Neuronal stem cell (in vitro differentiated cells): ENCODE data around the gene FBXL13.
"Not testable (repeated sequence)": the region's sequence is repeated elsewhere in the genome, so short reads cannot be mapped to it uniquely, and the experiment has no call there.

Source experiments
- DNase-seq: peaks from one replicate; pipeline ENCODE4 v3.0.0-alpha.2; 2013; ENCODE audit warnings: low spot score
- H2AFZ ChIP-seq: one replicate; pipeline ENCODE4 v1.6.1; 2013; ENCODE audit warnings: mild to moderate bottlenecking, low read length, inconsistent platforms
- H2AK5ac ChIP-seq: 2 replicates; pipeline ENCODE4 v1.6.1; 2013; ENCODE audit warnings: low read depth, mild to moderate bottlenecking, inconsistent platforms, low read length, moderate library complexity, mixed read lengths
- H2BK120ac ChIP-seq: 2 replicates; pipeline ENCODE4 v1.6.1; 2013; ENCODE audit warnings: low read depth, mild to moderate bottlenecking, inconsistent platforms, low read length, moderate library complexity, mixed read lengths
- H2BK12ac ChIP-seq: one replicate; pipeline ENCODE4 v1.6.1; 2013; ENCODE audit warnings: low read length, inconsistent platforms
- H2BK15ac ChIP-seq: 2 replicates; pipeline ENCODE4 v1.6.1; 2013; ENCODE audit warnings: mild to moderate bottlenecking, low read length, inconsistent platforms, mixed read lengths
- H2BK5ac ChIP-seq: one replicate; pipeline ENCODE4 v1.6.1; 2013; ENCODE audit warnings: inconsistent platforms, mild to moderate bottlenecking, low read length, moderate library complexity
- H3K14ac ChIP-seq: one replicate; pipeline ENCODE4 v1.6.1; 2013; ENCODE audit warnings: low read length, inconsistent platforms
- H3K18ac ChIP-seq: 2 replicates; pipeline ENCODE4 v1.6.1; 2013; ENCODE audit warnings: low read length, inconsistent platforms
- H3K23ac ChIP-seq: 2 replicates; pipeline ENCODE4 v1.6.1; 2013; ENCODE audit warnings: low read depth, mild to moderate bottlenecking, mixed read lengths, low read length, inconsistent platforms; ENCODE audit not compliant: poor library complexity
- H3K27ac ChIP-seq: replicated peaks from 3 replicates; pipeline ENCODE4 v1.5.1; 2013; ENCODE audit warnings: low read length, inconsistent platforms
- H3K27me3 ChIP-seq, 3 experiments: 2 replicates each; pipeline ENCODE4 v1.6.1; 2013; ENCODE audit warnings: low read length in 3 of 3, mild to moderate bottlenecking in 2 of 3, inconsistent platforms in 1 of 3, low read depth in 1 of 3, mixed read lengths in 1 of 3, moderate library complexity in 1 of 3; ENCODE audit not compliant: control insufficient read depth in 3 of 3, insufficient read depth in 3 of 3
- H3K36me3 ChIP-seq, 2 donors: replicated peaks in 1 of 2; 2 replicates each; pipeline ENCODE4 v1.6.1; 2013; ENCODE audit warnings: low read length in 2 of 2; ENCODE audit not compliant: control insufficient read depth in 2 of 2, insufficient read depth in 2 of 2
- H3K4ac ChIP-seq: 2 replicates; pipeline ENCODE4 v1.6.1; 2013; ENCODE audit warnings: inconsistent platforms, mild to moderate bottlenecking, low read length, moderate library complexity
- H3K4me1 ChIP-seq, 2 donors: 1 replicate in 1 of 2; 2 replicates in 1 of 2; pipeline ENCODE4 v1.6.1; 2013; ENCODE audit warnings: low read length in 2 of 2, low read depth in 1 of 2; ENCODE audit not compliant: control insufficient read depth in 2 of 2, insufficient read depth in 1 of 2
- H3K4me2 ChIP-seq: one replicate; pipeline ENCODE4 v1.6.1; 2013; ENCODE audit warnings: mild to moderate bottlenecking, low read length, inconsistent platforms; ENCODE audit not compliant: insufficient read depth, poor library complexity, severe bottlenecking
- H3K4me3 ChIP-seq, 2 donors: 2 replicates each; pipeline ENCODE4 v1.5.1; 2013; ENCODE audit warnings: low read length in 2 of 2, mild to moderate bottlenecking in 2 of 2, inconsistent platforms in 1 of 2, moderate library complexity in 1 of 2
- H3K79me1 ChIP-seq: one replicate; pipeline ENCODE4 v1.6.1; 2013; ENCODE audit warnings: low read depth, mild to moderate bottlenecking, inconsistent platforms, low read length, moderate library complexity
- H3K9ac ChIP-seq: one replicate; pipeline ENCODE4 v1.6.1; 2013; ENCODE audit warnings: mild to moderate bottlenecking, low read depth, low read length, inconsistent platforms; ENCODE audit not compliant: poor library complexity
- H3K9me3 ChIP-seq, 2 donors: replicated peaks in 1 of 2; 2 replicates each; pipeline versions ENCODE3 to v1.6.1; 2013; ENCODE audit warnings: low read length in 2 of 2, mild to moderate bottlenecking in 2 of 2, inconsistent platforms in 1 of 2, low read depth in 1 of 2, mixed read lengths in 1 of 2, moderate library complexity in 1 of 2; ENCODE audit not compliant: control insufficient read depth in 2 of 2, insufficient read depth in 1 of 2
- H4K8ac ChIP-seq: one replicate; pipeline ENCODE4 v1.6.1; 2013; ENCODE audit warnings: low read depth, mild to moderate bottlenecking, inconsistent platforms, low read length, moderate library complexity
- H4K91ac ChIP-seq: one replicate; pipeline ENCODE4 v1.6.1; 2013; ENCODE audit warnings: low read length, low read depth, mild to moderate bottlenecking, inconsistent platforms; ENCODE audit not compliant: poor library complexity
- WGBS, 2 donors: extraction: QIAGEN DNeasy Blood & Tissue Kit; methylation state at CpG; one replicate each; pipeline ENCODE4 v1.1.7; 2013; ENCODE audit warnings: missing lambda C conversion rate in 2 of 2, mixed read lengths in 1 of 2; ENCODE audit not compliant: insufficient read length in 2 of 2, insufficient replicate concordance in 1 of 2; ENCODE audit errors: extremely low coverage in 2 of 2; 5-methylcytosine and 5-hydroxymethylcytosine counted together

Gene FBXL13

DNA sequence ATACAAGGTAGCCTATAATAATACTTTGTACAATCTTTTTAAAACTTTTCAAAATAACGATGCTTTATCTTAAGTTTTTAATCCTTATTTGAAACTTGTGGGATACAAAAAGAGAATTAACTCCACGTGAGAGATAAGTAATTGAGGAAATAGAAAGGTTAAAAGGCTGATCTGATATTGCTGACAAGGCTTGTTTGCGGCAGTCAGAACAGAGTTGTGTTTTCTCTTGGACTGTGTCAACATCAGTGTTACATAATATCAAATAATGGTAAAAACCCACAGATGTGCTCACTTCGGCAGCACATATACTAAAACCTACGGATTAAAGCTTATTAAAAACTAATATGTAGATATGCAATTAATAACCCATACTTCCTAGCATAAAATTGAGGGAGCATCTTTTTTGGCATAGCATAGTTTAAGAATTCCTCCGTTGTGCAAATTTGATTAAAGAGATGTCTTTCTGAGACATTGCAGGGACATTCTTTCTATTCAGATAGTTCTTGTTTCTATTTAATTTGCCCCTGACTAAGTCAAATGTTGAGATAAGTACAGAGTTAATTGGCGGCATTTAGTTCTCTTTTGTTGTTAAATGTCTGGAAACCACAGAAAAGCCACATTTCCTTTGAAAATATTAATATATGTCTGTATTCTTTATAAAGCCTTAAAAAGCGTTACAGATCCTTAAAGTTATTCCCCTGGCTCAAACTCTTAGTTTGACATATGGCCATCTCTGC lies 262.5 kb downstream of the FBXL13 start:
- peaks cover 0 to 4% of the 10 kb centered on the region in 2 donors for H3K36me3 ChIP-seq
- H2BK12ac ChIP-seq, result no peak overlapping the region
- no peak overlapping the region for H2AFZ ChIP-seq
- H3K4me3 ChIP-seq, result no peak overlapping the region
- no peaks in the 10 kb centered on the region for H3K27me3 ChIP-seq
- no peak overlapping the region for H4K8ac ChIP-seq
- H2AK5ac ChIP-seq, result no peak overlapping the region
- no peak overlapping the region for H3K27ac ChIP-seq
- no peak overlapping the region for H2BK5ac ChIP-seq
- no peaks in the 10 kb centered on the region for H3K79me1 ChIP-seq
- H3K9ac ChIP-seq, result no peak overlapping the region
- no CpG with 5 or more reads among the region's 8 CpGs for WGBS, 2 donors
- no peak overlapping the region for H3K14ac ChIP-seq
- no peak for DNase-seq
- no peaks in the 10 kb centered on the region for H3K9me3 ChIP-seq
- no peak overlapping the region for H2BK120ac ChIP-seq
- no peak overlapping the region for H2BK15ac ChIP-seq
- H4K91ac ChIP-seq, result no peak overlapping the region
- H3K18ac ChIP-seq, result no peak overlapping the region
- H3K4me2 ChIP-seq, result no peak overlapping the region
- no peaks in the 10 kb centered on the region for H3K4me1 ChIP-seq
- no peak overlapping the region for H3K23ac ChIP-seq
- H3K4ac ChIP-seq, result no peak overlapping the region

DNA sequence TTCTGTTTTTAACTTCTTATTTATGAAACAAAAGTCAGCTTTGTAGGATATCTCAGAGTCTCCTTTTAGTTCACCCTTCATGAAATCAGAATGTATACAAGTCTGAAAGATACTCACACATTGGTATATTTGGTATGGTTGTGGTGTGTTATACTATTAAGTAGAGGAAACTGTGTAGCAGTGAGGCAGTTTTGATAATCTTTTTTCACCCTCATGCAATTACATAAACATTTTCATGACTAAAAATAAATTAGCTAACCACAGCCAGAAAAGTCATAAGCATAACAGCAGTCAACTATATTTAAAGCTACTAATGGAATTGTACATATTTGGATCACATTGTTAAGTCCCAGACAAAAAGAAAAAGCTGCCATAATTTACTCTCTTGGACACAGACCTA lies 263.7 kb downstream of the FBXL13 start:
- no peak overlapping the region for H3K23ac ChIP-seq
- no peak overlapping the region for H3K4me2 ChIP-seq
- no peak overlapping the region for H2AFZ ChIP-seq
- H4K91ac ChIP-seq, result no peak overlapping the region
- no peak overlapping the region for H3K4me3 ChIP-seq
- no peaks in the 10 kb centered on the region for H3K4me1 ChIP-seq
- H2BK15ac ChIP-seq, result no peak overlapping the region
- H4K8ac ChIP-seq, result no peak overlapping the region
- H3K9ac ChIP-seq, result no peak overlapping the region
- peaks cover 0 to 4% of the 10 kb centered on the region in 2 donors for H3K36me3 ChIP-seq
- no peak overlapping the region for H2BK12ac ChIP-seq
- no peaks in the 10 kb centered on the region for H3K9me3 ChIP-seq
- H3K27ac ChIP-seq, result no peak overlapping the region
- H2BK120ac ChIP-seq, result no peak overlapping the region
- no peak overlapping the region for H2AK5ac ChIP-seq
- H2BK5ac ChIP-seq, result no peak overlapping the region
- H3K14ac ChIP-seq, result no peak overlapping the region
- H3K18ac ChIP-seq, result no peak overlapping the region
- H3K79me1 ChIP-seq, result no peaks in the 10 kb centered on the region
- no peaks in the 10 kb centered on the region for H3K27me3 ChIP-seq
- DNase-seq, result no peak
- no peak overlapping the region for H3K4ac ChIP-seq

DNA sequence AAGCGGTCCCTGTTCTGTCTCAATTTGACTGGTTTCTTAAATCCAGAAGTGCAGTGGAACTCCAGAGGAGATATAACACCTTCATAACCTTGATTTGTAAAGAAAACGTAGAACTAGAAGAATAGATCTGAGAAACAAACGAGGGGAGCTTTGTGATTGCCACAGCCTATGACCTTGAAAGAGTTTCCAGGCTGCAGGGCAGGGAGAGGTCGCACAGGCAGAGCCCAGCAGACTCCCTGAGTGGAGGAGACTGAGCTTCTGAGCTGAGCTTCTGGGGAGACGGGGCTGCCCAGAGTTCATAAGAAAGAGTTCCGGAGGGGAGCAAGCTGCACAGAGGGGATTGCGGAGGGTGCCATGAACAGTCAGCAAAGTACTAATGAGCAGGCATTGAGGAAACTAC lies 268.0 kb downstream of the FBXL13 start:
- no CpG with 5 or more reads among the region's 7 CpGs for WGBS, 2 donors
- no peak overlapping the region for H3K4me3 ChIP-seq
- H2AFZ ChIP-seq, result no peak overlapping the region
- H3K18ac ChIP-seq, result no peak overlapping the region
- H4K91ac ChIP-seq, result no peak overlapping the region
- H4K8ac ChIP-seq, result no peak overlapping the region
- H3K36me3 ChIP-seq, result peaks cover 0 to 4% of the 10 kb centered on the region in 2 donors
- no peak overlapping the region for H2BK12ac ChIP-seq
- H3K4ac ChIP-seq, result no peak overlapping the region
- no peak overlapping the region for H2BK120ac ChIP-seq
- no peak for DNase-seq
- H3K27me3 ChIP-seq, result no peaks in the 10 kb centered on the region
- no peaks in the 10 kb centered on the region for H3K4me1 ChIP-seq
- H3K9ac ChIP-seq, result no peak overlapping the region
- H3K14ac ChIP-seq, result no peak overlapping the region
- no peak overlapping the region for H2AK5ac ChIP-seq
- no peaks in the 10 kb centered on the region for H3K79me1 ChIP-seq
- no peaks in the 10 kb centered on the region for H3K9me3 ChIP-seq
- no peak overlapping the region for H3K27ac ChIP-seq
- no peak overlapping the region for H2BK15ac ChIP-seq
- no peak overlapping the region for H2BK5ac ChIP-seq
- H3K4me2 ChIP-seq, result no peak overlapping the region
- no peak overlapping the region for H3K23ac ChIP-seq

DNA sequence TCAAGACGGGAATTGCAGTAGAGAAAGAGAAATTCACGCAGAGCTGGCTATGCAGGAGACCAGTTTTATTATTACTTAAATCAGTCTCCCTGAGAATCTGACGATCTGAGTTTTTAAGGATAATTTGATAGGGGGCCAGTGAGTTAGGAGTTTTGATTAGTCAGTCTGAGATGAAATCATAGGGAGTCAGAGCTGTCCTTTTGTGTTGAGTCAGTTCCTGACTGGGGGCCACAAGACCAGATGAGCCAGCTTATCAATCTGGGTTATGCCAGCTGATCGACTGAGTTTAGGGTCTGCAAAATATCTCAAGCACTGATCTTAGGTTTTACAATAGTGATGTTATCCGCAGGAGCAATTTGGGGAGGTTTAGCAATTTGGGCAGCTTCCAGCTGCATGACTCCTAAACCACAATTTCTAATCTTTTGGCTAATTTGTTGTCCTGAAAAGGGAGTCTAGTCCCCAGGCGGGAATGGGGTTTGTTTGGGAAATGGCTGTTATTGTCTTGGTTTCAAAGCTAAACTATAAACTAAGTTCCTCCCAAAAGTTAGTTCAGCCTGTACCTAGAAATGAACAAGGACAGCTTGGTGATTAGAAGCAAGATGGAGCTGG lies 278.5 kb downstream of the FBXL13 start:
- H2BK12ac ChIP-seq, H2AK5ac ChIP-seq, H3K9me3 ChIP-seq, H3K27ac ChIP-seq, H3K4ac ChIP-seq, H3K4me1 ChIP-seq, H2AFZ ChIP-seq, H3K4me3 ChIP-seq, H3K36me3 ChIP-seq, H2BK120ac ChIP-seq, H4K8ac ChIP-seq, H3K18ac ChIP-seq, H3K9ac ChIP-seq, H4K91ac ChIP-seq, H3K27me3 ChIP-seq, DNase-seq, H3K79me1 ChIP-seq, H2BK15ac ChIP-seq, H3K14ac ChIP-seq, H2BK5ac ChIP-seq, H3K23ac ChIP-seq, H3K4me2 ChIP-seq: not testable (repeated sequence)
- WGBS, 2 donors, result no CpG with 5 or more reads among the region's 6 CpGs
